NT2/D1 (cell line): Measurements from ENCODE around the gene LLGL2.

Experiments
- DNase-seq: peaks from one replicate; pipeline ENCODE4 v3.0.0-alpha.2; 2011; ENCODE audit warnings: low read depth, low spot score
- H3K27me3 ChIP-seq: 2 replicates; pipeline ENCODE4 v1.6.0; 2011; ENCODE audit warnings: mild to moderate bottlenecking; ENCODE audit not compliant: insufficient read length, insufficient read depth
- H3K36me3 ChIP-seq: 2 replicates; pipeline ENCODE4 v1.6.1; 2011; ENCODE audit warnings: mild to moderate bottlenecking, low read length, mixed read lengths; ENCODE audit not compliant: insufficient read depth, insufficient read length
- H3K4me1 ChIP-seq: 2 replicates; pipeline ENCODE4 v1.5.1; 2011; ENCODE audit not compliant: insufficient read depth, insufficient read length
- H3K4me3 ChIP-seq: 2 replicates; pipeline ENCODE4 v1.5.1; 2011; ENCODE audit warnings: low read depth; ENCODE audit not compliant: insufficient read length
- H3K9ac ChIP-seq: 2 replicates; pipeline ENCODE4 v1.6.0; 2011; ENCODE audit warnings: low read depth; ENCODE audit not compliant: insufficient read length
- H3K9me3 ChIP-seq: 2 replicates; pipeline ENCODE4 v1.5.1; 2011; ENCODE audit warnings: mild to moderate bottlenecking, low read length; ENCODE audit not compliant: insufficient read depth
- SUZ12 ChIP-seq: IDR thresholded peaks from 2 replicates; pipeline ENCODE4 v1.6.1; 2011; ENCODE audit not compliant: insufficient read length, insufficient read depth; ENCODE audit errors: extremely low read depth
- YY1 ChIP-seq: IDR thresholded peaks from 2 replicates; pipeline ENCODE4 v1.6.1; 2011; ENCODE audit not compliant: insufficient read length, insufficient read depth
- ZNF274 ChIP-seq: IDR thresholded peaks from 2 replicates; pipeline ENCODE4 v1.6.1; 2011; ENCODE audit warnings: mild to moderate bottlenecking, low read depth, low read length

The LLGL2 gene

DNA sequence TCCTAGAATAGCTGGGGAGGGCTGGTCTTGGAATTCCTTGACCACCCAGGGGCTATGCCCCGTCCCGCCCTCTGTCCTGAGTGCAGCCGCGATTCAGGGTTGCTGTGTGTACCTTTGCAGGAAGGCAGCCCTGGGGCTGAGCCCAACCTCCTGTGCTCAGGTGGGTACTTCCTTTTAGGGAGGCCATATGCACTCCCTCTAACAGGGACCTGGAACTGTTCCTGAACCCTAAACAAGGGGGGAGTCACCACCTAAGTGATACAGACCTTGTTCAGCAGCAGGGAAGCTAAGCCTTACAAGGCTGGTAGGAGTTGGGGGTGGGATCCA, 24.6 kb downstream of the LLGL2 start:
- H3K27me3 ChIP-seq = no peaks in the 10 kb centered on the region
- DNase-seq = no peak
- H3K4me1 ChIP-seq = peaks cover 40% of the 10 kb centered on the region
- H3K9me3 ChIP-seq = no peaks in the 10 kb centered on the region
- H3K36me3 ChIP-seq = peaks cover 9% of the 10 kb centered on the region
- H3K4me3 ChIP-seq = no peak overlapping the region
- peak overlapping the region; percentile 5 for H3K9ac ChIP-seq
- no peak for TF ChIP-seq YY1
- no peak for TF ChIP-seq SUZ12
- TF ChIP-seq ZNF274 = no peak

DNA sequence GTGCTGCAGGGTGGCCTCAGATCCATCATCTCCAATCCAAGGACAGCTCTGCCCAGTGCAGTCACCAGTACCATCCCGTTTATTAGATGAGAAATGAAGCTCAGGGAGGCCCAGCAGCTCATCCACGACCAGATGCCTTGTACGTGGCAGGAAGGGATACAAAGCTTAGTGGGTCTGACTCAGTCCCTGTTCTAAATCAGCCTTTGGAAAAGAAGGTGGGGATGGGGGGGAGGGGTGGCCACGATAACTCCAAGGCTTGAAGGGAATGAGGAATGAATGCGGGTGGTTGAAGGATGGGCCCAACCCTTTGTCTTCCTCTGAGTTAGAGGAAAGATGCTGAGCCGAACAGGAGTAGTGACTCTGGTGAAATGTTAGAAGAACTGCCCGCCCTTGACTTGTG, 25.8 kb downstream of the LLGL2 start:
- no peak for DNase-seq
- H3K27me3 ChIP-seq = no peaks in the 10 kb centered on the region
- TF ChIP-seq SUZ12 = no peak
- no peak for TF ChIP-seq ZNF274
- TF ChIP-seq YY1 = no peak
- no peaks in the 10 kb centered on the region for H3K9me3 ChIP-seq
- peaks cover 7% of the 10 kb centered on the region for H3K36me3 ChIP-seq
- H3K9ac ChIP-seq = no peak overlapping the region
- peaks cover 39% of the 10 kb centered on the region for H3K4me1 ChIP-seq
- no peak overlapping the region for H3K4me3 ChIP-seq

DNA sequence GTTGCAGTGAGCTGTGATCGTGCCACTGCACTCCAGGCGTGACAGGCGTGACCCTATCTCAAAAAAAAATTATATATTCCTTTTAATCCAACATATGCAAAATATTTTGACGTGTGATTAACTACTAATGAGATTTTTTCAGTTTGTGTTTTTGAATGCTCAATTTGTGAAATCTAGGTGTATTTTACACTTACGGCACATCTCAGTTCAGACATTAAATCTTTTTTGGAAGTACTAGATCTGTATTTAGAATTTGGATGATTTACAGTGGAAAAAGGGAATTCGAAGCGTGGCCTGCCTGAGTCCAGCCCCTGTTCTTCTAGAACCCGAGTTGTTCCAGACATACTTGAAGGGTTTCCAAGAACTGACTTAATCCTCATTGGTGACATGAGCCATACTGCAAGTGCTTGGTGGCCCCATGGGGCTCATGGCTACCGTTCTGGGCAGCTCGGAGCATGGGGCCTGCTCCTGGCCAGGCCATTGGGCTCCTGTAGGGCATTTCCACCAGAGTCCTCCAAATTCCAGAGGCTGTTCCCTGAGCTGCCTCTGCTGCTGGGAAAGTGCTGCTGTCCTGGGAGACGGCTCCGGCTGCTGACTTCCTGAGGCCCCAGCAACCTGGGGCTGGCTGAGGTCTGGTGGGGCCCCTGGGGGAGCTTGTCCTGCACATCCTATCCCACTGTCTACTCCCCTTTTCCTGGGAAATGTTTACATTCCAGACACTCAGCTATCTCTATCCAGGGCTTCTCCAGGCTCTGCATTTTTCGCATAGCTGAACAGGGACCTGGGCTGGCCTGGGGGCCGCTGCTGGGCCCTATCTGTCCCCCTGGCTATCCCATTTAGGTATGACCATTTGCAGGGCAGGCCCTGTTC, 27.2 kb downstream of the LLGL2 start:
- peaks cover 6% of the 10 kb centered on the region for H3K36me3 ChIP-seq
- TF ChIP-seq SUZ12 = no peak
- TF ChIP-seq YY1 = no peak
- no peak for TF ChIP-seq ZNF274
- DNase-seq = no peak
- H3K4me3 ChIP-seq = no peak overlapping the region
- H3K4me1 ChIP-seq = peaks cover 43% of the 10 kb centered on the region
- no peaks in the 10 kb centered on the region for H3K9me3 ChIP-seq
- H3K27me3 ChIP-seq = no peaks in the 10 kb centered on the region
- peak overlapping the region; percentile 14 for H3K9ac ChIP-seq

DNA sequence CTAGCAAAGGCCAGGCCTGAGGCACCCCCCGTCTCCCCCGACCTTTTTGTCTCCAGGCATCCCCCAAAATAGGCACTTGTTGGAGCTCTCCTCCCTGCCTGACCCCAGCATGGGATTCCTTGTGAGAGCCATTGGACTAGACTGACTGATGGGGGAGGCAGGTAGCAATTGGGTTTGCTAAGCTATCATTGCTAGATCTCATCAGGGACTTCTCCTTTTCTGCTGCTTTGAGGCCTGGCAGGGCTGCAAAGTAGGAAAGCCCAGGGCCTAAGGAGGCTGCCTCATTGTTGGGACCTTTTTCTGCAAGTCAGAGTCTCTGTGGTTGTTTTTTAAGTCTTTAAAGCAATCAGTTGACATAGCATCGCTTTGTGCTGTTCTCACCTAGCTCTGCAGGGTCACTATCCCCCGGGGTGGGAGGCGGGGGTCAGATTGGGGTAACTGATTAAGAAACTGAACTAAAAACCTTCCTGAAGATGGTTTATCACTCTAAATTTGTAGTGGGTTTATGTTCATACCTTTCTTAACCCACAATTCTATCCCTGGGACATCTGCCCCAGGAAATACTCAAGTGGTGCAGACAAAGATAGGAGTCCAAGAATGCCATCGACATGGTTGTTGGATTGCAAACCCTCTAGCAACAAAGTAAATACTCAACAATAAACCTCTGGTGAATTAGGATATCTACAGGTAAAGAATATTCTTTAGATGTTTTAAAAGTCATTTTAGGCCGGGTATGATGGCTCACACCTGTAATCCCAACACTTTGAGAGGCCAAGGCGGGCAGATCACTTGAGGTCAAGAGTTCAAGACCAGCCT, 28.0 kb downstream of the LLGL2 start:
- Histone ChIP-seq H3K9me3 (no peaks in the 10 kb centered on the region), H3K4me3 (no peak overlapping the region), H3K4me1 (peaks cover 50% of the 10 kb centered on the region), H3K27me3 (no peaks in the 10 kb centered on the region), H3K9ac (no peak overlapping the region), H3K36me3 (peaks cover 10% of the 10 kb centered on the region)
- no peak for DNase-seq
- no peak for TF ChIP-seq SUZ12
- TF ChIP-seq ZNF274 = no peak
- no peak for TF ChIP-seq YY1

DNA sequence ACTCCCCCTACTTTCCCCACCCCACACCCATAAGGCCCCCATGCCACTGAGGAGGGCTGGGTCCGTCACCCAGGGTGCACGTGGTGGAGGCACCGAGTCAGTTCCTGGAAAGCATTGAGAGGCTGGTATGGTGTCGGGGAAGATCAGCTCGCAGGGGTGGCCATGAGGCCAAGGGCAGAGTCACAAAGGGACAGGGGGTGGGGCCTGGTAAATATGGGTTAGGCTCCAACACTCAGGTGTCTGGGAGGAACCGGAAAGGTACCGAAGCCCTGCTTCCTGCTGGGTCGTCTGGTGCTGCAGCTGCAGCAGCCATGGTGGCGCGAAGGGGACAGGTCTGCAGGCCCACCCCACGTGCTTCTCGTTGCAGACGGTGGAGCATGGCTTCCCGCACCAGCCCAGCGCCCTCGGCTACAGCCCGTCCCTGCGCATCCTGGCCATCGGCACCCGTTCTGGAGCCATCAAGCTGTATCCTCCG, 30.2 kb downstream of the LLGL2 start:
- no peak for DNase-seq
- Histone ChIP-seq H3K9me3 (no peaks in the 10 kb centered on the region), H3K36me3 (peaks cover 11% of the 10 kb centered on the region), H3K4me1 (peaks cover 34% of the 10 kb centered on the region), H3K9ac (peak overlapping the region; percentile 24), H3K4me3 (no peak overlapping the region), H3K27me3 (no peaks in the 10 kb centered on the region)
- TF ChIP-seq YY1 = no peak
- TF ChIP-seq SUZ12 = no peak
- no peak for TF ChIP-seq ZNF274

DNA sequence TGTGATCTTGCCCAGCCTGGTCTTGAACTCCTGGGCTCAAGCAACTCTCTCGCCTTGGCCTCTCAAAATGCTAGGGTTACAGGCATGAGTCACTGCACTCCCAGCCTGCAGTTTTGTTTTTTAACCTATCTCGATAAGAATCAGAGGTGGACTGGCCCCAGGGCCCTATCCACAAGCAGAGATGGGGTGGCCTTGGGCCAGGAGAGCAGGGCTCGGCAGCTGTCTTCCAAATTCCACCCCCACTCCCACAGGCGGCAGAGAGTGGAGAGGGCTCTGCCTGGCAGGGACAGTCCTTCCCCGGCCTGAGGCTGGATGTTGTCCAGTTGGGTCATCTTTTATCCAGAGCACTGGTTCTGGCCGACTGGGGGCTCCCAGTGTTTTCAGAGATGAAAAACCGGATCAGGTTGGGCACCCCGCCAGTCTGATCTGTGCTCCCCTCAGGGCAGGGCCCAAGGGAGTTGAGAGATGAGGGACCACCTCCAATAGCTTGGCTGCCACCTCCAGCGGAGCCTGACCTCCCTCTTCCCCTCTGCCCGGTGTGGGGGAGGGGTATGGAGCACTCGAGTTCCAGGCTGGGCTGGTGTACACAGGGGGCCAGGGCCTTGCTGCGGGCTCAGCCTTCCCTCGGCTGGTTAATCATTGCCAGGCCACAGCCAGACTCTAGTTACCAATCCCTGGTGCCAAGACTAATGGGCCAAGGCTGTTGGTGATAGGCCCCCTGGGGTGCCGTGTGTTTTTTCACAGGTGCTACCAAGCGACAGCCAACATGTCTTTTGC, 31.8 kb downstream of the LLGL2 start:
- Histone ChIP-seq H3K27me3 (no peaks in the 10 kb centered on the region), H3K4me3 (no peak overlapping the region), H3K9ac (peak overlapping the region; percentile 6), H3K9me3 (no peaks in the 10 kb centered on the region), H3K4me1 (peaks cover 31% of the 10 kb centered on the region), H3K36me3 (peaks cover 13% of the 10 kb centered on the region)
- DNase-seq = no peak
- TF ChIP-seq YY1 (no peak), SUZ12 (no peak), ZNF274 (no peak)
